Thymus (tissue), 11 donors: ENCODE results near the gene CGNL1. TPM values are rescaled to one million over a fixed set of nuclear protein-coding genes. Genes with fewer than 3 reads are reported as not detected.

ENCODE experiments used
- DNase-seq, 9 donors: peaks; one replicate each; pipeline ENCODE4 v3.0.0-alpha.2; 2013; ENCODE audit warnings: low spot score in 9 of 9, low read depth in 6 of 9, missing footprints in 1 of 9
- H3K27ac ChIP-seq, 2 donors: one replicate each; pipeline ENCODE4 v1.5.1; 2013; ENCODE audit warnings: control low read depth in 1 of 2, low read depth in 1 of 2, low read length in 1 of 2, mild to moderate bottlenecking in 1 of 2, moderate library complexity in 1 of 2
- H3K27me3 ChIP-seq, 2 donors: one replicate each; pipeline ENCODE4 v1.5.1; 2013; ENCODE audit warnings: low read length in 1 of 2; ENCODE audit not compliant: control insufficient read depth in 2 of 2, insufficient read depth in 1 of 2
- H3K36me3 ChIP-seq, 2 donors: one replicate each; pipeline ENCODE4 v1.5.1; 2013; ENCODE audit warnings: low read length in 1 of 2, mild to moderate bottlenecking in 1 of 2, moderate library complexity in 1 of 2; ENCODE audit not compliant: control insufficient read depth in 2 of 2, insufficient read depth in 2 of 2
- H3K4me1 ChIP-seq, 2 donors: one replicate each; pipeline ENCODE4 v1.5.1; 2013; ENCODE audit warnings: low read length in 2 of 2; ENCODE audit not compliant: control insufficient read depth in 2 of 2, insufficient read depth in 2 of 2
- H3K4me3 ChIP-seq, 2 donors: one replicate each; pipeline ENCODE4 v1.5.1; 2013; ENCODE audit warnings: low read length in 2 of 2, control low read depth in 1 of 2, mild to moderate bottlenecking in 1 of 2
- H3K9me3 ChIP-seq, 2 donors: one replicate each; pipeline ENCODE4 v1.5.1; 2013; ENCODE audit warnings: low read length in 1 of 2, mild to moderate bottlenecking in 1 of 2; ENCODE audit not compliant: control insufficient read depth in 2 of 2, insufficient read depth in 1 of 2
- WGBS: extraction: QIAGEN DNeasy Blood & Tissue Kit; methylation state at CpG from one replicate; pipeline ENCODE4 v1.1.7; 2013; 5-methylcytosine and 5-hydroxymethylcytosine counted together
- polyA plus RNA-seq: library from polyadenylated mRNA; stranded (reverse); fragments of 200-250 nt; gene quantifications from one replicate; pipeline ENCODE4 v1.2.3, GENCODE V29; 2013
- total RNA-seq: library from RNA; stranded (reverse); fragments of 120-200 nt; gene quantifications from one replicate; pipeline ENCODE4 v1.2.4, GENCODE V29; 2013
- donor health status: healthy.

The CGNL1 gene
- total and polyA plus RNA-seq, 2 donors = 5.7 to 5.9 TPM

DNA sequence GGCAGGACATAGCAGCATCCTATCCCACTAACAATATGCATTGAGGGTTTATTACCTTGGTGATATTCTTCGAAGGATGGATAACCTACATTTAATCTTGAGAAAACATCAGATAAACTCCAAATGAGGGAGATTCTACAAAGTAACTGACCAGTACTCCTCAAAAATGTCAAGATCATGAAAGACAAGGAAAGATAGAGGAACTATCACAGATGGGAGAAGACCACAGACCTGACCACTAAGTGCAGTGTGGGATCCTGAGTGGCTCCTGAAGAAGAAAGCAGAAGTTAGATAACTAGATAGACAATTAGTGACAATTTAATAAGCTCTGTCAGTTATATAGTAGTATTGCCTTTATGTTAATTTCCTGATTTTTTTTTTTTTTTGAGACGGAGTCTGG lies 17.7 kb upstream of the CGNL1 start:
- no peaks in the 10 kb centered on the region for H3K9me3 ChIP-seq
- no peaks in the 10 kb centered on the region for H3K27me3 ChIP-seq
- H3K36me3 ChIP-seq = no peaks in the 10 kb centered on the region
- WGBS = 74% methylated on average over 2 of the region's 2 CpGs
- H3K4me1 ChIP-seq = no peaks in the 10 kb centered on the region
- no peak overlapping the region for H3K4me3 ChIP-seq
- no peak overlapping the region for H3K27ac ChIP-seq
- no peak for DNase-seq

DNA sequence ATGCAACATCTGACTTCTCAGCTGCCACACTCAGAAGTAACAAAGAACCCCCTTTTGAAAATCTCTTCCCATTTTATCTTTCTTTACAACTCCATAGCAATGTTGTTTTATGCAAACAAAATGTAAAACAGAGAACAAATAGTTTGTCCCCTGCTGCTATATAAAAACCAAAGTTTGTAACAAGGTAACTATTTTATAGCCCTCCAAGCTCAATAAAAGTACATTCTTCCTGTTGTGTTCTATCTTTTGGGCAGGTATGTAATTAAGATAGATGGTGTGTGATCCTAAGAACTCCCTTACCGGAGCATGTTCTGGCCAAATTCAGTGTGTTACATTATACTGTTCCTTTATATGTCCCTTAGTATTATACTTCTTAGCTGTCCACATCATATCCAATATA lies 12.6 kb upstream of the CGNL1 start:
- Histone ChIP-seq H3K4me3 (no peak overlapping the region), H3K27ac (no peak overlapping the region), H3K9me3 (no peaks in the 10 kb centered on the region), H3K27me3 (no peaks in the 10 kb centered on the region), H3K36me3 (no peaks in the 10 kb centered on the region), H3K4me1 (peaks cover 0 to 5% of the 10 kb centered on the region in 2 donors)
- 95% methylated on average over 1 of the region's 1 CpG for WGBS
- DNase-seq = no peak

DNA sequence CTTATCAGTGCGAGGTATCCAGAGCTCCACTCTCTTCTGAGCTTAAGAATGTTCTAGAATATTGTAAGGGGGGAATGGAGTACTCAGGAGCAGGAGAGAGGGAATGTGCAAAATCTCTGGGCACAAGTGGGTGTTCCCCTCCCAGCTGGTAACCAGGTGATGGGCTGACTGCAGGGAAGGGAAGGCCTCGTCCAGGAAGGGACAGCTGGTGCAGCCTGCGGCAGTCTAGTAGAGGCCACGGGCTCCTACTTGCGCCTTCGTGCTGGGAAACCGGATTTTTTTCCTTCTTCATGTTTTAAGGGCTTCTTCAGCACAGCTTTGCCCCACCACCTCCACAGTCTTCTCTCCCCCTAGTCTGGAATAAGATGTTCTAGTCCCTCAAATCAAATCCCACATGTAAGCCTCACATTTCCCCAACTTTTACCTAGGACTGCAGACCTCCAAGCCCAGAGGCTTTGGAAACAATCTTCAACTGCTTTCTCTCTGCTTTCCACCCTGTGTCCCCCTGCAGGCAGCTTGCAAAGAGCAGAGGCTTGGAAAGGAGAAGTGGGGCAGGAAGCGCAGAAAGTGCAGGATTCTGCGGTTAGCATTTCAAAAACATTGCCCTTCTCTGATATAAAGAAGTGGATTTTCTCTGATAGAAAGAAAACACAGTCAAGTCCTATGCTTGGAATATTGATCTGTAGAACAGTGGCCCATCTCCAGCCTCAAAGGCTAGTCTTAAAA lies 11.9 kb upstream of the CGNL1 start:
- H3K27me3 ChIP-seq = no peaks in the 10 kb centered on the region
- no peaks in the 10 kb centered on the region for H3K36me3 ChIP-seq
- 57% methylated on average over 9 of the region's 9 CpGs for WGBS
- H3K27ac ChIP-seq = no peak overlapping the region
- peaks cover 0 to 5% of the 10 kb centered on the region in 2 donors for H3K4me1 ChIP-seq
- peak in 2 of 9 donors; percentile 4 to 25 for DNase-seq
- H3K9me3 ChIP-seq = no peaks in the 10 kb centered on the region
- H3K4me3 ChIP-seq = no peak overlapping the region

DNA sequence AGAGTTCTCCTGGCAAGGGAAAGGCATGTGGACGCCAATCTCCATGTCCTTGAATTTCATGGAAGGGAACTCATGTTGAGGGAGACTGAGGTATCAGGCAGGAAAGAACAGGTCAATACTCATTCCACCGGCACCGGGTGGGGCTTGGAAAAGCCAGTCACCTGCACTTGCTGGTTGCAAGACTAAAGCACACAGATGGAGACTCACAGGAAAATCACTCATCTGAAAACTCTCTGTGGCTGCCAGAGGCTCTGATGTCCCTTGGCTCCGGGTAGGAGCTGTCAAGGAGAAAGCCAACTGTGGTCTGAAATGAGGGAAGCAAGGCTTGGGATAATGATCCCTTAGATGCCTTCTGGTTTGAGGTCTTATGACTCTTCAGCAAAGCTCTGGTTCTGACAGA lies 8.7 kb upstream of the CGNL1 start:
- H3K4me1 ChIP-seq = peaks cover 0 to 5% of the 10 kb centered on the region in 2 donors
- H3K4me3 ChIP-seq = no peak overlapping the region
- H3K36me3 ChIP-seq = no peaks in the 10 kb centered on the region
- no peak for DNase-seq
- H3K27ac ChIP-seq = no peak overlapping the region
- WGBS = 95% methylated on average over 4 of the region's 4 CpGs
- peaks cover 0 to 4% of the 10 kb centered on the region in 2 donors for H3K27me3 ChIP-seq
- no peaks in the 10 kb centered on the region for H3K9me3 ChIP-seq

DNA sequence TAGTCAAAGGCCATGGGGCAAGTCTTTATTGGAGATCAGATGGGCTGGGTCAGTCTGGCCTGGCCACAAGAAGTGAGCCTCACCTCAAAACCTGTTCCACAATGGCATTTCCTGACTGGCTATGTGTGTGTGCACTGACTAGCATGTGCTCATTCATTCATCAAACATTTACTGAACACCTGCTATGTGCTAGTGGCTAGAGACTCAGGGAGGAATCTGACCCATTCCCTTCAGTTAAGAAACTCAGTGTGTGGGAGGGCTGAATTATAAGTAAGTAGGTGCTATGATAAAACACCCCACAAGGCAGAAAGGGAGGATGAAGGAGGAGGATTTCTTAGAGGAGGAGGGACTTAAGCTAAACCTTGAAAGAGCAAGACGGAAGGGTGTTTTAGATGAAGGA lies 5.4 kb upstream of the CGNL1 start:
- H3K9me3 ChIP-seq = no peaks in the 10 kb centered on the region
- WGBS = 95% methylated on average over 1 of the region's 1 CpG
- H3K27me3 ChIP-seq = peaks cover 11 to 34% of the 10 kb centered on the region in 2 donors
- DNase-seq = no peak
- no peaks in the 10 kb centered on the region for H3K36me3 ChIP-seq
- no peak overlapping the region for H3K4me3 ChIP-seq
- no peaks in the 10 kb centered on the region for H3K4me1 ChIP-seq
- no peak overlapping the region for H3K27ac ChIP-seq

DNA sequence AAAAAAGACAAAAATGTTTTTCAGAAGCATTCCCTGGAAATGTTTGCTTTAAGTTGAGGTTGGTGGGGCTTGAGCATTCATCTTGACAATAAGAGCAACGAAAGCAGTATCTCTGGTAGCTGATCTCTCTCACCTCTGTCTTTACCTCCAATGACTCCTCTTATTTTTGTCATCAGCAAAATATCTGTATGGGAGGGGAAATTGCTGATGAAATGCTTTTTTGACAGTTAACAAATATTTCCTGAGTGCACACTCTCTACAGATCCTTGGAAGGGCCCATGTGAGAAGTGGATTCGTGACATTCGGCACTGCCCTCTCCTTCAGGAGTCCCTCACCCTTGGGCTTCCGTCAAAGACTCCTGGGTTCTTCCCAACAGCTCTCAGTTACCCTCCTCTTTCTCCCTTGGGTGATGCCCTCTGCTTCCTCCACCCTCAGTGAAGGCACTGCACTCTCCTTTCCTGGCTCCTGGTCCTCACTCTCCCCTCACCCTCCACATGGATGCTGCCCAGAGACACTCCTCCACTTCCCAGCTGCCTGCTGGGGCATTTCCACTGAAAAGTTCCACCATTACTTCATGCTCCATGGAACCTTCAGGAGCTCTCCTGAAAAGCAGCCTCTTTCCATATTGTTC lies 2.9 kb upstream of the CGNL1 start:
- Histone ChIP-seq H3K27ac (no peak overlapping the region), H3K36me3 (no peaks in the 10 kb centered on the region), H3K9me3 (no peaks in the 10 kb centered on the region), H3K27me3 (peaks cover 27 to 58% of the 10 kb centered on the region in 2 donors), H3K4me1 (no peaks in the 10 kb centered on the region), H3K4me3 (no peak overlapping the region)
- 96% methylated on average over 4 of the region's 4 CpGs for WGBS
- DNase-seq = no peak

DNA sequence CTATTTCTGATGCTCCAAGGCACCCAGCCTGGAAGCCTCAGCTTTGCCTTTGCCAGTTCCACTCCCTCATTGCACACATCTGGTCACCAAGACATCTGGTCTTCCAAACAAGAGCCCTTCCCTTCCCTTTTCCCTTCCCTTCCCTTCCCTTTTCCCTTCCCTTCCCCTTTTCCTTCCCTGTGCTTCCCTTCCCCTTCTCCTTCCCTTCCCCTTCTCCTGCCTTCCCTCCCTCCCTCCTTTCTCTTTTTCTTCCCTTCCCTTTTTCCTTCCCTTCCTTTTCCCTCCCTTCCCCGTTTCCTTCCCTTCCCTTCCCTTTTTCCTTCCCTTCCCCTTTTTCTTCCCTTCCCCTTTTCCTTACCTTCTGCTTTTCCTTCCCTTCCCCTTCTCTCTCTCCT lies 2.4 kb upstream of the CGNL1 start:
- Histone ChIP-seq H3K4me1 (no peaks in the 10 kb centered on the region), H3K27me3 (peaks cover 27 to 63% of the 10 kb centered on the region in 2 donors), H3K36me3 (no peaks in the 10 kb centered on the region), H3K4me3 (no peak overlapping the region), H3K27ac (no peak overlapping the region), H3K9me3 (no peaks in the 10 kb centered on the region)
- no peak for DNase-seq
- WGBS = 98% methylated on average over 1 of the region's 1 CpG

DNA sequence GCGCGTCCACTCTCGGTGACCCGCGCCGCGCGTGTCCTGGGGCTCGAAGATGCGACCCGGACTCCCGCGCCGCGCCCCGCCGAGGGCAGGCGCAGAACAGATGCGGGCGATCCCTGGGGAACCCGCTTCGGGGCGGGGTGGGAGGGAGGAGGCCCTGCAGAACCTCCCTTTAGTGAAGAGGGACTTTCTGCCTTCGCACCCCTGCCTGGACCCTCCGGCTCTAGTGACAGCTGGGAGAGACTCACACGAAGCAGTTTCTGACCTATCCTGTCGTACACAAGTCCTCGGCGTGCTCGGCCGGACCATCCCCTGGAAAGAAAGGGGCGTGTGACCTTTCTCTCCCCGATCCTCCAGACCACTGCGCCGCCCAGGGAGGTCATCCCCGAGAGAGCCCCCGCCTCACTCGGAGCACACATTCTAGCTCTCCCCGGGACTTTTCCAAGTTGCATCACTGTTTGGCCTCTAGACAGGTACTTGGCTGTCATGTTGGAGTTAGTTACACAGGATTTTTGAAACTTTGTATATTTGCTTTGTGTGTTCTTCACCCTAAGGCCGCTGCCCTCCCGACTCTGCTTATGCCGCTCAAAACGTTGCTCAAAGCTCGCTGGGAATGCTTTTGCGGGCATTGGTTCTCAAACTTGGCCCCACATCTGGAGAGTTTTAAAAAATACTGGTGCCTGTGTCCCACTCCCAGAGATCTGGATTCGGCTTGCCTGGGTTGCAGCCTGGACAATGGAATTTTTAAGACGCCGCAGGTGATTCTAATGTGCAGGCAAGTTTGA lies 582 bp downstream of the CGNL1 start:
- H3K36me3 ChIP-seq = no peaks in the 10 kb centered on the region
- DNase-seq = peak in 1 of 9 donors; percentile 15
- no peaks in the 10 kb centered on the region for H3K4me1 ChIP-seq
- peaks cover 27 to 82% of the 10 kb centered on the region in 2 donors for H3K27me3 ChIP-seq
- H3K27ac ChIP-seq = peak overlapping the region; percentile 19 to 20
- 13% methylated on average over 48 of the region's 48 CpGs for WGBS
- H3K4me3 ChIP-seq = peak overlapping the region; percentile 9 to 45
- H3K9me3 ChIP-seq = no peaks in the 10 kb centered on the region

DNA sequence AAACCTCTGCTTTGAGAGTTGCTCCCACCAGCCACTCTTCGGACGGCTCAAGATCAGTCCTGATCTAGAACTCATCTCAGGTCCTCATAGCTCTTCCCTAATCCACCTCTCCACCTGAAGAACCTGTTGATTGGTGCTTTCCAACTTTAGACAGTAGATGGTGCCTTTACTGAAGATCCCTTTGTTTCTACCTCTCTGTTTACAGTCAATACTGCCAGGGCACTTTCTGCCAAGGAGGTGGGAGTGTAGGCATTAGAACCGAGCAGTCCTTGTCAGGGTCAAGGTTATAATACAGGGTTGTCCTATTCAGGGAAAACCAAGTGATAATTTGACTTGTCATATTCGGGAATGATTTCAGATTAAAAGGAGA lies 1.2 kb downstream of the CGNL1 start:
- Histone ChIP-seq H3K4me1 (no peaks in the 10 kb centered on the region), H3K9me3 (no peaks in the 10 kb centered on the region), H3K27ac (no peak overlapping the region), H3K36me3 (no peaks in the 10 kb centered on the region), H3K27me3 (peaks cover 27 to 78% of the 10 kb centered on the region in 2 donors), H3K4me3 (no peak overlapping the region)
- no peak for DNase-seq
- WGBS = 91% methylated on average over 4 of the region's 4 CpGs
